ENCODE measurements around the gene PHF19.

Gene PHF19

GRCh38 chr9:120868339-120868675, 8.7 kb downstream of the PHF19 start:
- Histone ChIP-seq H3K9me3 (ENCODE audit: control insufficient read depth, insufficient read depth, low read length) (no peaks in the 10 kb centered on the region), H3K36me3 (ENCODE audit: control insufficient read depth, insufficient read depth, low read length) (peaks cover 17% of the 10 kb centered on the region), H3K4me1 (ENCODE audit: control insufficient read depth, insufficient read depth, low read length) (peaks cover 13% of the 10 kb centered on the region), H3K9ac (ENCODE audit: low read depth, low read length) (no peak overlapping the region), H3K27me3 (ENCODE audit: control insufficient read depth, insufficient read depth, low read length) (no peaks in the 10 kb centered on the region), H3K4me3 (ENCODE audit: low read depth, low read length) (peak overlapping the region; percentile 49), H3K27ac (ENCODE audit: low read depth, low read length) (peak overlapping the region; percentile 37)

GRCh38 chr9:120867676-120868338, 9.2 kb downstream of the PHF19 start:
- peaks cover 18% of the 10 kb centered on the region for H3K36me3 ChIP-seq (ENCODE audit: control insufficient read depth, insufficient read depth, low read length)
- H3K4me3 ChIP-seq (ENCODE audit: low read depth, low read length), result no peak overlapping the region
- H3K27ac ChIP-seq (ENCODE audit: low read depth, low read length), result no peak overlapping the region
- H3K4me1 ChIP-seq (ENCODE audit: control insufficient read depth, insufficient read depth, low read length), result peaks cover 8% of the 10 kb centered on the region
- no peaks in the 10 kb centered on the region for H3K27me3 ChIP-seq (ENCODE audit: control insufficient read depth, insufficient read depth, low read length)
- no peak overlapping the region for H3K9ac ChIP-seq (ENCODE audit: low read depth, low read length)
- no peaks in the 10 kb centered on the region for H3K9me3 ChIP-seq (ENCODE audit: control insufficient read depth, insufficient read depth, low read length)

GRCh38 chr9:120866651-120867050, 10.3 kb downstream of the PHF19 start:
- H3K4me3 ChIP-seq (ENCODE audit: low read depth, low read length), result no peak overlapping the region
- H3K9me3 ChIP-seq (ENCODE audit: control insufficient read depth, insufficient read depth, low read length), result no peaks in the 10 kb centered on the region
- peaks cover 3% of the 10 kb centered on the region; the same call in 1 of the 2 replicates for H3K4me1 ChIP-seq (ENCODE audit: control insufficient read depth, insufficient read depth, low read length)
- no peaks in the 10 kb centered on the region for H3K27me3 ChIP-seq (ENCODE audit: control insufficient read depth, insufficient read depth, low read length)
- H3K36me3 ChIP-seq (ENCODE audit: control insufficient read depth, insufficient read depth, low read length), result peaks cover 17% of the 10 kb centered on the region
- H3K9ac ChIP-seq (ENCODE audit: low read depth, low read length), result no peak overlapping the region
- H3K27ac ChIP-seq (ENCODE audit: low read depth, low read length), result no peak overlapping the region

GRCh38 chr9:120865809-120866208, 11.2 kb downstream of the PHF19 start:
- Histone ChIP-seq H3K27me3 (ENCODE audit: control insufficient read depth, insufficient read depth, low read length) (no peaks in the 10 kb centered on the region), H3K4me1 (ENCODE audit: control insufficient read depth, insufficient read depth, low read length) (peaks cover 3% of the 10 kb centered on the region; the same call in 1 of the 2 replicates), H3K36me3 (ENCODE audit: control insufficient read depth, insufficient read depth, low read length) (peaks cover 18% of the 10 kb centered on the region), H3K27ac (ENCODE audit: low read depth, low read length) (no peak overlapping the region), H3K4me3 (ENCODE audit: low read depth, low read length) (no peak overlapping the region), H3K9ac (ENCODE audit: low read depth, low read length) (no peak overlapping the region), H3K9me3 (ENCODE audit: control insufficient read depth, insufficient read depth, low read length) (no peaks in the 10 kb centered on the region)

GRCh38 chr9:120865176-120865575, 11.8 kb downstream of the PHF19 start:
- Histone ChIP-seq H3K4me1 (ENCODE audit: control insufficient read depth, insufficient read depth, low read length) (peaks cover 3% of the 10 kb centered on the region; the same call in 1 of the 2 replicates), H3K27me3 (ENCODE audit: control insufficient read depth, insufficient read depth, low read length) (no peaks in the 10 kb centered on the region), H3K9me3 (ENCODE audit: control insufficient read depth, insufficient read depth, low read length) (no peaks in the 10 kb centered on the region), H3K9ac (ENCODE audit: low read depth, low read length) (no peak overlapping the region), H3K27ac (ENCODE audit: low read depth, low read length) (no peak overlapping the region), H3K36me3 (ENCODE audit: control insufficient read depth, insufficient read depth, low read length) (peaks cover 24% of the 10 kb centered on the region), H3K4me3 (ENCODE audit: low read depth, low read length) (no peak overlapping the region)

- no peaks in the 10 kb centered on the region for H3K27me3 ChIP-seq (ENCODE audit: control insufficient read depth, insufficient read depth, low read length)
- peaks cover 29% of the 10 kb centered on the region for H3K36me3 ChIP-seq (ENCODE audit: control insufficient read depth, insufficient read depth, low read length)
- no peak overlapping the region for H3K4me3 ChIP-seq (ENCODE audit: low read depth, low read length)
- H3K9ac ChIP-seq (ENCODE audit: low read depth, low read length), result no peak overlapping the region
- no peak overlapping the region for H3K27ac ChIP-seq (ENCODE audit: low read depth, low read length)
- no peaks in the 10 kb centered on the region for H3K9me3 ChIP-seq (ENCODE audit: control insufficient read depth, insufficient read depth, low read length)
- H3K4me1 ChIP-seq (ENCODE audit: control insufficient read depth, insufficient read depth, low read length), result peaks cover 3% of the 10 kb centered on the region; the same call in 1 of the 2 replicates
These were observed 12.3 kb downstream of the PHF19 start for GRCh38 chr9:120864719-120865118.

GRCh38 chr9:120863833-120864232, 13.2 kb downstream of the PHF19 start:
- no peaks in the 10 kb centered on the region for H3K27me3 ChIP-seq (ENCODE audit: control insufficient read depth, insufficient read depth, low read length)
- no peak overlapping the region for H3K27ac ChIP-seq (ENCODE audit: low read depth, low read length)
- H3K4me1 ChIP-seq (ENCODE audit: control insufficient read depth, insufficient read depth, low read length), result peaks cover 3% of the 10 kb centered on the region; the same call in 1 of the 2 replicates
- H3K36me3 ChIP-seq (ENCODE audit: control insufficient read depth, insufficient read depth, low read length), result peaks cover 33% of the 10 kb centered on the region
- H3K9me3 ChIP-seq (ENCODE audit: control insufficient read depth, insufficient read depth, low read length), result no peaks in the 10 kb centered on the region
- no peak overlapping the region for H3K9ac ChIP-seq (ENCODE audit: low read depth, low read length)
- no peak overlapping the region for H3K4me3 ChIP-seq (ENCODE audit: low read depth, low read length)

- no peaks in the 10 kb centered on the region for H3K9me3 ChIP-seq (ENCODE audit: control insufficient read depth, insufficient read depth, low read length)
- H3K27ac ChIP-seq (ENCODE audit: low read depth, low read length), result no peak overlapping the region
- no peak overlapping the region for H3K9ac ChIP-seq (ENCODE audit: low read depth, low read length)
- no peak overlapping the region for H3K4me3 ChIP-seq (ENCODE audit: low read depth, low read length)
- H3K4me1 ChIP-seq (ENCODE audit: control insufficient read depth, insufficient read depth, low read length), result no peaks in the 10 kb centered on the region
- H3K27me3 ChIP-seq (ENCODE audit: control insufficient read depth, insufficient read depth, low read length), result no peaks in the 10 kb centered on the region
- peaks cover 41% of the 10 kb centered on the region for H3K36me3 ChIP-seq (ENCODE audit: control insufficient read depth, insufficient read depth, low read length)
These were observed 14.5 kb downstream of the PHF19 start for GRCh38 chr9:120862452-120862851.

GRCh38 chr9:120861935-120862334, 15.1 kb downstream of the PHF19 start:
- H3K27me3 ChIP-seq (ENCODE audit: control insufficient read depth, insufficient read depth, low read length), result no peaks in the 10 kb centered on the region
- no peak overlapping the region for H3K4me3 ChIP-seq (ENCODE audit: low read depth, low read length)
- H3K36me3 ChIP-seq (ENCODE audit: control insufficient read depth, insufficient read depth, low read length), result peaks cover 43% of the 10 kb centered on the region
- H3K9me3 ChIP-seq (ENCODE audit: control insufficient read depth, insufficient read depth, low read length), result no peaks in the 10 kb centered on the region
- no peak overlapping the region for H3K9ac ChIP-seq (ENCODE audit: low read depth, low read length)
- no peaks in the 10 kb centered on the region for H3K4me1 ChIP-seq (ENCODE audit: control insufficient read depth, insufficient read depth, low read length)
- H3K27ac ChIP-seq (ENCODE audit: low read depth, low read length), result no peak overlapping the region

- Histone ChIP-seq H3K36me3 (ENCODE audit: control insufficient read depth, insufficient read depth, low read length) (peaks cover 40% of the 10 kb centered on the region), H3K4me3 (ENCODE audit: low read depth, low read length) (no peak overlapping the region), H3K9me3 (ENCODE audit: control insufficient read depth, insufficient read depth, low read length) (no peaks in the 10 kb centered on the region)
These were observed 16.9 kb downstream of the PHF19 start for GRCh38 chr9:120860083-120860482.

GRCh38 chr9:120859361-120859760, 17.6 kb downstream of the PHF19 start:
- H3K27me3 ChIP-seq (ENCODE audit: control insufficient read depth, insufficient read depth, low read length), result no peaks in the 10 kb centered on the region
- no peaks in the 10 kb centered on the region for H3K4me1 ChIP-seq (ENCODE audit: control insufficient read depth, insufficient read depth, low read length)
- no peak overlapping the region for H3K27ac ChIP-seq (ENCODE audit: low read depth, low read length)
- H3K4me3 ChIP-seq (ENCODE audit: low read depth, low read length), result no peak overlapping the region
- no peak overlapping the region for H3K9ac ChIP-seq (ENCODE audit: low read depth, low read length)
- no peaks in the 10 kb centered on the region for H3K9me3 ChIP-seq (ENCODE audit: control insufficient read depth, insufficient read depth, low read length)
- peaks cover 40% of the 10 kb centered on the region for H3K36me3 ChIP-seq (ENCODE audit: control insufficient read depth, insufficient read depth, low read length)

More at GRCh38 chr9:120860083-120860482, 16.9 kb downstream of the PHF19 start:
- no peak overlapping the region for H3K9ac ChIP-seq (ENCODE audit: low read depth, low read length)
- H3K4me1 ChIP-seq (ENCODE audit: control insufficient read depth, insufficient read depth, low read length), result no peaks in the 10 kb centered on the region
- no peaks in the 10 kb centered on the region for H3K27me3 ChIP-seq (ENCODE audit: control insufficient read depth, insufficient read depth, low read length)
- no peak overlapping the region for H3K27ac ChIP-seq (ENCODE audit: low read depth, low read length)

Data from HUES48 (cell line).